HepG2 (cell line): ENCODE data around the gene CCDC183. TPM values are rescaled to one million over a fixed set of nuclear protein-coding genes. Genes with fewer than 3 reads are reported as not detected.

ENCODE experiments used
- BCL6 ChIP-seq: IDR thresholded peaks from 2 replicates; pipeline ENCODE4 v1.6.1; 2016; ENCODE audit warnings: missing genetic modification reagents, missing compliant biosample characterization
- FOXP1 ChIP-seq, 2 experiments: fragments of 450-650 bp in 1 of 2; IDR thresholded peaks; 2 replicates each; pipeline ENCODE4 v1.6.1; 2017 to 2018; ENCODE audit warnings: antibody characterized with exemption in 1 of 2
- HOXD1 ChIP-seq: sonication (generic); formaldehyde crosslinking; IDR thresholded peaks from 2 replicates; pipeline ENCODE4 v1.5.0; 2020; ENCODE audit warnings: missing genetic modification reagents
- IKZF4 ChIP-seq: sonication (generic); formaldehyde crosslinking; IDR thresholded peaks from 2 replicates; pipeline ENCODE4 v1.5.1; 2020; ENCODE audit warnings: borderline replicate concordance, mild to moderate bottlenecking, low read depth, missing genetic modification reagents; ENCODE audit errors: not compliant biosample characterization
- KDM4B ChIP-seq: sonication (generic); formaldehyde crosslinking; IDR thresholded peaks from 2 replicates; pipeline ENCODE4 v1.4.0; 2020; ENCODE audit warnings: missing genetic modification reagents
- MXI1 ChIP-seq: IDR thresholded peaks from 3 replicates; pipeline ENCODE4 v1.6.1; 2012; ENCODE audit warnings: low read depth, low read length, inconsistent platforms, borderline replicate concordance
- NFYB ChIP-seq: sonication (generic); formaldehyde crosslinking; IDR thresholded peaks from 2 replicates; pipeline ENCODE4 v1.4.0; 2020; ENCODE audit warnings: missing genetic modification reagents
- POLR2AphosphoS2 ChIP-seq: IDR thresholded peaks from 2 replicates; pipeline ENCODE4 v1.6.1; 2011; ENCODE audit warnings: low read depth, low read length, improper control_type of control experiment
- SMYD3 ChIP-seq: sonication (generic); formaldehyde crosslinking; IDR thresholded peaks from 2 replicates; pipeline ENCODE4 v1.8.1; 2023; ENCODE audit warnings: mild to moderate bottlenecking, missing genetic modification reagents
- SP140L ChIP-seq: sonication (generic); formaldehyde crosslinking; IDR thresholded peaks from 2 replicates; pipeline ENCODE4 v1.4.0; 2020; ENCODE audit warnings: missing genetic modification reagents, borderline replicate concordance
- TAF1 ChIP-seq: sonication (generic); formaldehyde crosslinking; IDR thresholded peaks from 2 replicates; pipeline ENCODE4 v1.4.0; 2020; ENCODE audit warnings: missing genetic modification reagents
- ZKSCAN8 ChIP-seq: IDR thresholded peaks from 2 replicates; pipeline ENCODE4 v1.6.1; 2016; ENCODE audit warnings: borderline replicate concordance, missing genetic modification reagents, missing compliant biosample characterization
- ZNF501 ChIP-seq: sonication (generic); formaldehyde crosslinking; IDR thresholded peaks from 2 replicates; pipeline ENCODE4 v1.5.1; 2020; ENCODE audit warnings: mild to moderate bottlenecking, moderate library complexity, missing genetic modification reagents
- polyA plus RNA-seq, 8 experiments: library from polyadenylated mRNA; depleted of rRNA in 3 of 8; stranded (reverse) in 7 of 8; unstranded in 1 of 8; fragments of >200 nt; fragmentation: Illumina TruSeq in 4 of 8; extraction: Trizol in 4 of 8; gene quantifications; 2 replicates each; pipeline versions ENCODE4 v1.2.1 to v1.2.3, GENCODE V29; 2011 to 2016; ENCODE audit warnings: low read depth in 4 of 8, missing spikeins in 1 of 8, mixed read lengths in 1 of 8; ENCODE audit not compliant: insufficient read depth in 1 of 8
- total RNA-seq, 5 experiments: library from RNA; depleted of rRNA; stranded (reverse); fragments of >200 nt; fragmentation: Illumina TruSeq; extraction: Trizol; gene quantifications; 2 replicates each; pipeline ENCODE4 v1.2.3, GENCODE V29; 2016; ENCODE audit warnings: low read depth in 1 of 5
- TF ChIP-seq, protein P1 (sequence below): sonication (generic); formaldehyde crosslinking; IDR thresholded peaks from 2 replicates; pipeline ENCODE4 v1.4.0; 2020; ENCODE audit warnings: missing genetic modification reagents
- TF ChIP-seq, protein P2 (sequence below): sonication (generic); formaldehyde crosslinking; IDR thresholded peaks from 2 replicates; pipeline ENCODE4 v1.5.0; 2020; ENCODE audit warnings: mild to moderate bottlenecking, missing genetic modification reagents, borderline replicate concordance
- TF ChIP-seq, protein P3 (sequence below): sonication (generic); formaldehyde crosslinking; IDR thresholded peaks from 2 replicates; pipeline ENCODE4 v1.4.0; 2020; ENCODE audit warnings: missing genetic modification reagents; ENCODE audit errors: not compliant biosample characterization
- TF ChIP-seq, protein P4 (sequence below), 2 experiments: IDR thresholded peaks; 2 replicates each; pipeline ENCODE4 v1.6.1; 2011 to 2012; ENCODE audit warnings: low read length in 2 of 2, borderline replicate concordance in 1 of 2, low read depth in 1 of 2, mild to moderate bottlenecking in 1 of 2, moderate library complexity in 1 of 2

CCDC183 gene
- total and polyA plus RNA-seq, 2 of the 13 experiments (the other 11 are each of a cell fraction or from before 2014, with no cell fraction given): 5.0 to 66.4 TPM

DNA sequence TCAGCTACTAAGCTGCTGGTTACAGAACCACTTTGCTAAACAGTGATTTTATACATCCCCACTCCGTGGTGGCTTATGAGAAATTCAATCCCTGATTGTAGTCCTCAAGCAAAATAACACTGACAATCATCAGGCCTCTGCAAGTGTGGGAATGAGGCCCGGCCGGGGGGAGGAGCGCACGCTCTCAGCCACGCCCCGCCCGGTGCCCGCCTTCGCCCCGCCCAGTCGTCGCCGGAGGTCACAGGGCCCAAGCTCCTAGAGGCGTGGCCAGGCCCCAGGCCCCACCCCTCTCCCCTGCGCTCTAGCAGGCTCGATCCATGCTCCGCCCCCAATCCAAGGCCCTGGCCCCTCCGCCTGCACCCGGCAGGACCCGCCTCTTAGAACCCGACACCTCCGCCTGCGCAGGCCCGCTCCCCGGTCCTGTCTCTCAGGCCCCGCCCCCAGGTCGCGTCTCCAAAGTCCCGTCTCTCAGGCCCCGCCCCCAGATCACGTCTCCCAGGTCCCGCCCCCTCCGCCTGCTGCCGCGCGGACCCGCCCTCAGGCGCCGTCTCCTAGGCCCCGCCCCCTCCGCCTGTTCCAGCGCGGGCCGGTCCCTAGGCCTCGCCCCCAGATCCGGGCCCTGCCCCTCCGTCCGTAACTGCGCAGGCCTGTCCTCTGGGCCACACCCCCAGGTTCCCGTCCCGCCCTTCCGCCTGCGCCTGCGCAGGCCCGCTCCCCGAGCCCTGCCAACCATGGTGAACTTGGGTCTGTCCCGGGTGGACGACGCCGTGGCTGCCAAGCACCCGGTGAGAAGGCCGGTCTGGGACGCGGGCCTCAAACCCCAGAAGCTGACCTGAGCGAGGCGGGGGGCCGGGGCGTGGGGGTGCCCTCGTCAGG is 5.3 kb upstream of the CCDC183 start, which contains the start of gene TMEM141 (continued):
- TF ChIP-seq, protein P1, sequence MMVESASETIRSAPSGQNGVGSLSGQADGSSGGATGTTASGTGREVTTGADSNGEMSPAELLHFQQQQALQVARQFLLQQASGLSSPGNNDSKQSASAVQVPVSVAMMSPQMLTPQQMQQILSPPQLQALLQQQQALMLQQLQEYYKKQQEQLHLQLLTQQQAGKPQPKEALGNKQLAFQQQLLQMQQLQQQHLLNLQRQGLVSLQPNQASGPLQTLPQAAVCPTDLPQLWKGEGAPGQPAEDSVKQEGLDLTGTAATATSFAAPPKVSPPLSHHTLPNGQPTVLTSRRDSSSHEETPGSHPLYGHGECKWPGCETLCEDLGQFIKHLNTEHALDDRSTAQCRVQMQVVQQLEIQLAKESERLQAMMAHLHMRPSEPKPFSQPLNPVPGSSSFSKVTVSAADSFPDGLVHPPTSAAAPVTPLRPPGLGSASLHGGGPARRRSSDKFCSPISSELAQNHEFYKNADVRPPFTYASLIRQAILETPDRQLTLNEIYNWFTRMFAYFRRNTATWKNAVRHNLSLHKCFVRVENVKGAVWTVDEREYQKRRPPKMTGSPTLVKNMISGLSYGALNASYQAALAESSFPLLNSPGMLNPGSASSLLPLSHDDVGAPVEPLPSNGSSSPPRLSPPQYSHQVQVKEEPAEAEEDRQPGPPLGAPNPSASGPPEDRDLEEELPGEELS (CRISPR knock-in tag): peak; percentile 51; the same call in 1 of the 2 replicates
- TF ChIP-seq, protein P2, sequence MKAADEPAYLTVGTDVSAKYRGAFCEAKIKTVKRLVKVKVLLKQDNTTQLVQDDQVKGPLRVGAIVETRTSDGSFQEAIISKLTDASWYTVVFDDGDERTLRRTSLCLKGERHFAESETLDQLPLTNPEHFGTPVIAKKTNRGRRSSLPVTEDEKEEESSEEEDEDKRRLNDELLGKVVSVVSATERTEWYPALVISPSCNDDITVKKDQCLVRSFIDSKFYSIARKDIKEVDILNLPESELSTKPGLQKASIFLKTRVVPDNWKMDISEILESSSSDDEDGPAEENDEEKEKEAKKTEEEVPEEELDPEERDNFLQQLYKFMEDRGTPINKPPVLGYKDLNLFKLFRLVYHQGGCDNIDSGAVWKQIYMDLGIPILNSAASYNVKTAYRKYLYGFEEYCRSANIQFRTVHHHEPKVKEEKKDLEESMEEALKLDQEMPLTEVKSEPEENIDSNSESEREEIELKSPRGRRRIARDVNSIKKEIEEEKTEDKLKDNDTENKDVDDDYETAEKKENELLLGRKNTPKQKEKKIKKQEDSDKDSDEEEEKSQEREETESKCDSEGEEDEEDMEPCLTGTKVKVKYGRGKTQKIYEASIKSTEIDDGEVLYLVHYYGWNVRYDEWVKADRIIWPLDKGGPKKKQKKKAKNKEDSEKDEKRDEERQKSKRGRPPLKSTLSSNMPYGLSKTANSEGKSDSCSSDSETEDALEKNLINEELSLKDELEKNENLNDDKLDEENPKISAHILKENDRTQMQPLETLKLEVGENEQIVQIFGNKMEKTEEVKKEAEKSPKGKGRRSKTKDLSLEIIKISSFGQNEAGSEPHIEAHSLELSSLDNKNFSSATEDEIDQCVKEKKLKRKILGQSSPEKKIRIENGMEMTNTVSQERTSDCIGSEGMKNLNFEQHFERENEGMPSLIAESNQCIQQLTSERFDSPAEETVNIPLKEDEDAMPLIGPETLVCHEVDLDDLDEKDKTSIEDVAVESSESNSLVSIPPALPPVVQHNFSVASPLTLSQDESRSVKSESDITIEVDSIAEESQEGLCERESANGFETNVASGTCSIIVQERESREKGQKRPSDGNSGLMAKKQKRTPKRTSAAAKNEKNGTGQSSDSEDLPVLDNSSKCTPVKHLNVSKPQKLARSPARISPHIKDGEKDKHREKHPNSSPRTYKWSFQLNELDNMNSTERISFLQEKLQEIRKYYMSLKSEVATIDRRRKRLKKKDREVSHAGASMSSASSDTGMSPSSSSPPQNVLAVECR (CRISPR knock-in tag): peak; percentile 53; the same call in 1 of the 2 replicates
- no peak for TF ChIP-seq SMYD3 (CRISPR knock-in tag)
- no peak for TF ChIP-seq FOXP1 (IDR thresholded peaks at IDR 0.05)
- TF ChIP-seq FOXP1 (CRISPR knock-in tag; IDR thresholded peaks at IDR 0.05): no peak
- TF ChIP-seq ZKSCAN8 (CRISPR knock-in tag): peak; percentile 46; the same call in 1 of the 2 replicates
- 0 out of 2 replicates have a peak, but pooled peaks have one; percentile 9 for TF ChIP-seq BCL6 (CRISPR knock-in tag)
- TF ChIP-seq HOXD1 (CRISPR knock-in tag): peak; percentile 72; the same call in 1 of the 2 replicates
- peak; percentile 78; the same call in 1 of the 3 replicates for TF ChIP-seq MXI1
- no peak for TF ChIP-seq SP140L (CRISPR knock-in tag)
- no peak for TF ChIP-seq NFYB
- peak; percentile 84 for TF ChIP-seq TAF1 (CRISPR knock-in tag)
- TF ChIP-seq, protein P3, sequence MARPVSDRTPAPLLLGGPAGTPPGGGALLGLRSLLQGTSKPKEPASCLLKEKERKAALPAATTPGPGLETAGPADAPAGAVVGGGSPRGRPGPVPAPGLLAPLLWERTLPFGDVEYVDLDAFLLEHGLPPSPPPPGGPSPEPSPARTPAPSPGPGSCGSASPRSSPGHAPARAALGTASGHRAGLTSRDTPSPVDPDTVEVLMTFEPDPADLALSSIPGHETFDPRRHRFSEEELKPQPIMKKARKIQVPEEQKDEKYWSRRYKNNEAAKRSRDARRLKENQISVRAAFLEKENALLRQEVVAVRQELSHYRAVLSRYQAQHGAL: no peak
- TF ChIP-seq, protein P4, sequence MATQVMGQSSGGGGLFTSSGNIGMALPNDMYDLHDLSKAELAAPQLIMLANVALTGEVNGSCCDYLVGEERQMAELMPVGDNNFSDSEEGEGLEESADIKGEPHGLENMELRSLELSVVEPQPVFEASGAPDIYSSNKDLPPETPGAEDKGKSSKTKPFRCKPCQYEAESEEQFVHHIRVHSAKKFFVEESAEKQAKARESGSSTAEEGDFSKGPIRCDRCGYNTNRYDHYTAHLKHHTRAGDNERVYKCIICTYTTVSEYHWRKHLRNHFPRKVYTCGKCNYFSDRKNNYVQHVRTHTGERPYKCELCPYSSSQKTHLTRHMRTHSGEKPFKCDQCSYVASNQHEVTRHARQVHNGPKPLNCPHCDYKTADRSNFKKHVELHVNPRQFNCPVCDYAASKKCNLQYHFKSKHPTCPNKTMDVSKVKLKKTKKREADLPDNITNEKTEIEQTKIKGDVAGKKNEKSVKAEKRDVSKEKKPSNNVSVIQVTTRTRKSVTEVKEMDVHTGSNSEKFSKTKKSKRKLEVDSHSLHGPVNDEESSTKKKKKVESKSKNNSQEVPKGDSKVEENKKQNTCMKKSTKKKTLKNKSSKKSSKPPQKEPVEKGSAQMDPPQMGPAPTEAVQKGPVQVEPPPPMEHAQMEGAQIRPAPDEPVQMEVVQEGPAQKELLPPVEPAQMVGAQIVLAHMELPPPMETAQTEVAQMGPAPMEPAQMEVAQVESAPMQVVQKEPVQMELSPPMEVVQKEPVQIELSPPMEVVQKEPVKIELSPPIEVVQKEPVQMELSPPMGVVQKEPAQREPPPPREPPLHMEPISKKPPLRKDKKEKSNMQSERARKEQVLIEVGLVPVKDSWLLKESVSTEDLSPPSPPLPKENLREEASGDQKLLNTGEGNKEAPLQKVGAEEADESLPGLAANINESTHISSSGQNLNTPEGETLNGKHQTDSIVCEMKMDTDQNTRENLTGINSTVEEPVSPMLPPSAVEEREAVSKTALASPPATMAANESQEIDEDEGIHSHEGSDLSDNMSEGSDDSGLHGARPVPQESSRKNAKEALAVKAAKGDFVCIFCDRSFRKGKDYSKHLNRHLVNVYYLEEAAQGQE (IDR thresholded peaks at IDR 0.05; ENCODE audit: borderline replicate concordance in 1 of 2, low read depth in 1 of 2, low read length in 2 of 2): peak in 1 of 2 experiments; percentile 58; a peak in 1 of 4 replicates
- peak; percentile 51; the same call in 1 of the 2 replicates for TF ChIP-seq ZNF501 (CRISPR knock-in tag)
- TF ChIP-seq KDM4B: 0 out of 2 replicates have a peak, but pooled peaks have one; percentile 14
- TF ChIP-seq IKZF4: peak; percentile 32
- no peak for TF ChIP-seq POLR2AphosphoS2
